Uterus (tissue), 4 donors: ENCODE data around the gene UVSSA. TPM values are rescaled to one million over a fixed set of nuclear protein-coding genes. Genes with fewer than 3 reads are reported as not detected.

ENCODE experiments used
- DNase-seq, 2 donors: peaks; one replicate each; pipeline ENCODE4 v3.0.0-alpha.2; 2019 to 2020
- H3K27ac ChIP-seq, 2 donors: fragments of 200-600 bp; sonication (generic); 1 replicate in 1 of 2; 2 replicates in 1 of 2; pipeline ENCODE4 v1.5.1; 2016 to 2018
- H3K27me3 ChIP-seq, 2 donors: fragments of 200-600 bp; sonication (generic); one replicate each; pipeline ENCODE4 v1.5.1; 2018 to 2019; ENCODE audit warnings: control low read depth in 1 of 2
- H3K36me3 ChIP-seq, 2 donors: fragments of 200-600 bp; sonication (generic); one replicate each; pipeline ENCODE4 v1.5.1; 2019; ENCODE audit warnings: control low read depth in 1 of 2
- H3K4me1 ChIP-seq, 2 donors: fragments of 200-600 bp; sonication (generic); one replicate each; pipeline ENCODE4 v1.5.1; 2018 to 2019; ENCODE audit warnings: control low read depth in 1 of 2
- H3K4me3 ChIP-seq, 2 donors: fragments of 200-600 bp; sonication (generic); 1 replicate in 1 of 2; 2 replicates in 1 of 2; pipeline ENCODE4 v1.5.1; 2018 to 2019; ENCODE audit warnings: mild to moderate bottlenecking in 1 of 2
- H3K9me3 ChIP-seq, 2 donors: fragments of 200-600 bp; sonication (generic); one replicate each; pipeline ENCODE4 v1.5.1; 2019; ENCODE audit warnings: control low read depth in 1 of 2
- POLR2A ChIP-seq, 2 donors: fragments of 450-650 bp; IDR thresholded peaks; one replicate each; pipeline ENCODE4 v1.6.1; 2016; ENCODE audit warnings: antibody characterized with exemption in 2 of 2, mild to moderate bottlenecking in 1 of 2, moderate library complexity in 1 of 2
- intact Hi-C: fragments of 100-400 bp; cut with DNase I; formaldehyde crosslinking; loops from one replicate; pipeline ENCODE4 v1.15.1; 2023; ENCODE audit warnings: low total_unique reads
- total RNA-seq, 4 donors: library from RNA; depleted of rRNA in 3 of 4; stranded (reverse); fragments of >200 nt in 3 of 4; gene quantifications; one replicate each; pipeline versions ENCODE4 v1.1.0 to v1.2.4, GENCODE V29; 2014 to 2023
- TF ChIP-seq, protein P1 (sequence below), 4 experiments: fragments of 200-600 bp in 2 of 4; fragments of 450-650 bp in 2 of 4; sonication (generic) in 2 of 4; IDR thresholded peaks; one replicate each; pipeline ENCODE4 v1.5.1; 2016 to 2019; ENCODE audit warnings: antibody characterized with exemption in 4 of 4, mild to moderate bottlenecking in 2 of 4, moderate library complexity in 1 of 4
- donor health status: DM: yes; HTN: yes; CAD: no.

UVSSA gene
- total RNA-seq, 4 donors from 2014 or later = 13.1 to 37.2 (median 19.3) TPM

DNA sequence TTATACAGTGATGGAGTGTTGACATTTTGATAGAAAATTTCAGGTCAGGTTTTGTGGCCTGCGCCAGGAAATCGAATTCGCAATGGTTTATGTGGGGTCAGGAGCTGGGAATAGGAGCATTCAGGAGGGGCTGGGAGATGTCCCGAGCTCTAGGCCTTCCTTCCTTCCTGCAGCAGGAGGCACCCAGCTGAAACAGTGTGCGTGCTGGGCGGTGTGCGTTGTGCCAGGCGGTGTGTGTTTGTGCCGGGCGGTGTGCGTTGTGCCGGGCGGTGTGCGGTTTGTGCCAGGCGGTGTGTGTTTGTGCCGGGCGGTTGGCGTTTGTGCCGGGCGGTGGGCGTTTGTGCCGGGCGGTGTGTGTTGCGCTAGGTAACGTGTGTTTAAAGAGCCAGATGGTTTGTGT is 1.7 kb downstream of the UVSSA start:
- Histone ChIP-seq H3K4me1 (peaks cover 0 to 9% of the 10 kb centered on the region in 2 donors), H3K27me3 (no peaks in the 10 kb centered on the region), H3K4me3 (no peak overlapping the region), H3K9me3 (no peaks in the 10 kb centered on the region), H3K36me3 (no peaks in the 10 kb centered on the region), H3K27ac (peak overlapping the region in 1 of 2 donors; percentile 100)
- no peak for DNase-seq
- TF ChIP-seq POLR2A (IDR thresholded peaks at IDR 0.05) = no peak
- TF ChIP-seq, protein P1, sequence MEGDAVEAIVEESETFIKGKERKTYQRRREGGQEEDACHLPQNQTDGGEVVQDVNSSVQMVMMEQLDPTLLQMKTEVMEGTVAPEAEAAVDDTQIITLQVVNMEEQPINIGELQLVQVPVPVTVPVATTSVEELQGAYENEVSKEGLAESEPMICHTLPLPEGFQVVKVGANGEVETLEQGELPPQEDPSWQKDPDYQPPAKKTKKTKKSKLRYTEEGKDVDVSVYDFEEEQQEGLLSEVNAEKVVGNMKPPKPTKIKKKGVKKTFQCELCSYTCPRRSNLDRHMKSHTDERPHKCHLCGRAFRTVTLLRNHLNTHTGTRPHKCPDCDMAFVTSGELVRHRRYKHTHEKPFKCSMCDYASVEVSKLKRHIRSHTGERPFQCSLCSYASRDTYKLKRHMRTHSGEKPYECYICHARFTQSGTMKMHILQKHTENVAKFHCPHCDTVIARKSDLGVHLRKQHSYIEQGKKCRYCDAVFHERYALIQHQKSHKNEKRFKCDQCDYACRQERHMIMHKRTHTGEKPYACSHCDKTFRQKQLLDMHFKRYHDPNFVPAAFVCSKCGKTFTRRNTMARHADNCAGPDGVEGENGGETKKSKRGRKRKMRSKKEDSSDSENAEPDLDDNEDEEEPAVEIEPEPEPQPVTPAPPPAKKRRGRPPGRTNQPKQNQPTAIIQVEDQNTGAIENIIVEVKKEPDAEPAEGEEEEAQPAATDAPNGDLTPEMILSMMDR (IDR thresholded peaks at IDR 0.05) = no peak
- intact Hi-C loops = loop anchor here (5.0 kb wide), 1 partner anchor 101 kb away; the partner anchor contains the start of gene CTBP1

GRCh38 chr4:1349359-1350168 is 2.6 kb downstream of the UVSSA start:
- no peak overlapping the region for H3K4me3 ChIP-seq
- intact Hi-C loops = loop anchor here (5.0 kb wide), 1 partner anchor 102 kb away; the partner anchor contains the start of gene CTBP1
- no peak for DNase-seq
- no peaks in the 10 kb centered on the region for H3K36me3 ChIP-seq
- H3K9me3 ChIP-seq = no peaks in the 10 kb centered on the region
- no peak overlapping the region for H3K27ac ChIP-seq
- no peaks in the 10 kb centered on the region for H3K27me3 ChIP-seq
- H3K4me1 ChIP-seq = peaks cover 0 to 9% of the 10 kb centered on the region in 2 donors
- no peak for TF ChIP-seq POLR2A (IDR thresholded peaks at IDR 0.05)
- TF ChIP-seq, protein P1 (IDR thresholded peaks at IDR 0.05) = no peak

GRCh38 chr4:1350169-1350520 is 3.1 kb downstream of the UVSSA start:
- Histone ChIP-seq H3K9me3 (no peaks in the 10 kb centered on the region), H3K4me1 (peaks cover 0 to 9% of the 10 kb centered on the region in 2 donors), H3K27ac (no peak overlapping the region), H3K4me3 (no peak overlapping the region), H3K36me3 (no peaks in the 10 kb centered on the region), H3K27me3 (no peaks in the 10 kb centered on the region)
- TF ChIP-seq POLR2A (IDR thresholded peaks at IDR 0.05) = no peak
- no peak for DNase-seq
- intact Hi-C loops = no loop called here

DNA sequence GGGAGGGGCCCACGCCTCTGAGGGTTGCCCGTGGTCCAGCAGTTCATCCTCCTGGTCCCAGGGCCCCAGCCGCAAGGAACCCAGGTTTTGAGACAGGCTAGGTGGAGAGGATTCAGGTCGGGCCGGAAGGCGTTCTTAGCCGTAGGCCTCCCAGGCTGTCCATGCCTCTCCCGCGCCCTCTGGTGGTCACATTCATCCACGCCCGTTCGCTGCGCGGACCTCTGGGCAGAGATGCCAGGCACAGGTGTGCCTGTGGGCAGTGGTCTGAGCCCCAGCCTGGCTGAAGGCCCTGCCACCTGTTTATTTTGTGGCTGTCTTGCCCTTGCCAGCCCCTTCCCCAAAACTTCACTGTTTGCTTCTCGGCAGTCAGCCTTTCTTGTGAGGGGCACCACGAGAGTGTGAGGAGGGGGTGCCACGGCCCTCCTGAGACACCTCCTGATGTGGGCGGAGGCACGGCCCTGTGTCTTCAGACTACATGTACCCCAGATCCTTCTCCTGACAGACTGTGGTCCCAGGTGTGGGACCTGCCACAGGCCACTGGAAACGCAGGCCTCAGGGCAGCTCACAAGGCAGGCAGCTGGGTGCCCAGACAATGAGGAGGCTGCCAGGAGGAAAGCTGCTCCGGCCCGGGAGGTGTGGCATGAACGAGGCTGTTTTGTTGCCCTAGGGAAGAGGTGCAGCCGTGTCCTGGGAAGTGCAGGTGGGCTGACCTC is 5.0 kb downstream of the UVSSA start:
- Histone ChIP-seq H3K36me3 (no peaks in the 10 kb centered on the region), H3K4me3 (no peak overlapping the region), H3K27me3 (no peaks in the 10 kb centered on the region), H3K9me3 (no peaks in the 10 kb centered on the region), H3K27ac (peak overlapping the region in 1 of 2 donors; percentile 36), H3K4me1 (peaks cover 0 to 9% of the 10 kb centered on the region in 2 donors)
- TF ChIP-seq POLR2A (IDR thresholded peaks at IDR 0.05) = peak in 1 of 2 donors; percentile 16
- TF ChIP-seq, protein P1 (IDR thresholded peaks at IDR 0.05) = peak; percentile 82 to 94 (median 88)
- peak; percentile 84 for DNase-seq
- intact Hi-C loops = no loop called here

- no peak overlapping the region for H3K4me3 ChIP-seq
Observed at GRCh38 chr4:1352567-1352900, 5.5 kb downstream of the UVSSA start.

More at GRCh38 chr4:1352567-1352900, 5.5 kb downstream of the UVSSA start:
- Histone ChIP-seq H3K9me3 (no peaks in the 10 kb centered on the region), H3K36me3 (no peaks in the 10 kb centered on the region), H3K4me1 (peaks cover 0 to 9% of the 10 kb centered on the region in 2 donors), H3K27ac (no peak overlapping the region), H3K27me3 (no peaks in the 10 kb centered on the region)
- intact Hi-C loops = no loop called here
- TF ChIP-seq, protein P1 (IDR thresholded peaks at IDR 0.05) = no peak
- TF ChIP-seq POLR2A (IDR thresholded peaks at IDR 0.05) = no peak
- no peak for DNase-seq
